Glomerular visceral epithelial cell (primary cell): Measurements from ENCODE around the gene ZDHHC18.
"Not testable (repeated sequence)": the region's sequence is repeated elsewhere in the genome, so short reads cannot be mapped to it uniquely, and the experiment has no call there.

Source experiments
- DNase-seq: peaks from one replicate; pipeline ENCODE4 v3.0.0-alpha.2; 2016; ENCODE audit errors: extremely low spot score

The ZDHHC18 gene

DNA sequence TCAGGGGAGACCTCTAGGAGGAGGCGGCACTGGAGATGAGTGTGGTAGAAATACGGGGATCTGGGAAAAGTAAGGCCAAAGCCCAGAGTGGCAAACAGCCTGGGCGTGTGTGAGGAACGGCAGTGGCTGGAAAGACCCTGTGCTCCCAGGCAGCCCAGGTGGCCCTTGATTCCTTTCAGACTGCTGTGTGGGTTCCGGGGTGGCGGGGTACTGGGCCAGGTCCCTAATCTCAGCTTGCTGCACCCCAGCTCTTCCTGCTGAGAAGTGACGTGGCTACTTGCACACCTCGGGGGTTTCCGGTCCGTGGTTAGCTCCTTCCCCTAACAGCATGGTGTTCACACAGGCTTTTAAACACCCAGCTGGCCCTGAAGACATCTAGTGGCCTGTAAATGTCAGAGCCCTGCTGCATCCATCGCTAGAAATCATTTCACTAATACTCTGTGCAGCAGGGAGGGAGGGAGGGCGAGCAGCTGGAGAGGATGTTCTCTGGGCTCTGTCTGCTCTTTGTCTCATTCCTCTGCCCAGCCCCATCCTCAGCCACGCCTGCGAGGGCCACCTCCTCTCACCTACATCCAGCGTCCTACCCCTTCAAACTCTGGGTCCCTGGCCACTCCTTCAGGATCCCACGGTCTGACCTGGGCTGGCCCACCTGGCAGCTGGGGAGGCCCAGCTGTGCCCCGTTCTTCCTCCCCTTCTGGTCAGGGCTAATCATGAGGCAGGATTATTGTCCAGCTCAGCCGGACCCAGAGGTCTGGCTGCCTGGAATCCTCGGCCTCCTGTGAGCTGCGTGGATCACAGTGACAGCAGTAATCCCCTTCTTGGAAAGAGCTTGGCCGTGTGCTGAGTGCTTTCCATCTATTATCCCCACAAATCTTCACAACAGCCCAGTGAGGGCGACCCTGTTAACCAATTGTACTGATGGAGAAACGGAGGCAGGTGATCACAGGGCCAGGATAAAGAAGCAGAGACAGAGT is 7.2 kb downstream of the ZDHHC18 start:
- no peak for DNase-seq

DNA sequence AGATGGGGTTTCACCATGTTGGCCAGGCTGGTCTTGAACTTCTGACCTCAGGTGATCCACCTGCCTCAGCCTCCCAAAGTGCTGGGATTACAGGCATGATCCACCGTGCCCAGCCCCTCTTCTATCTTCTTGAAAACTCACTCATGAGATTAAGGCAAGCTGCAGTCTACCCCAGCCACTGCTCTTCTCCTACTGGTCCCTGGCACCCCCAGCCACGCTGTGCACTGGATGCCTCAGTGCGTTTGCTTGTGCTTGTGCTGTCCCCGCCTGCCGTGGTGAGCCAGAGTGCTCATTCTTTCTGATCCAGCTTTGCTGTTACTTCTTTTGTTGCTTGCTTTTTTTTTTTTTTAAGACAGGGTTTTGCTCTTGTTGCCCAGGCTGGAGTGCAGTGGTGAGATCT is 11.2 kb downstream of the ZDHHC18 start:
- not testable (repeated sequence) for DNase-seq

DNA sequence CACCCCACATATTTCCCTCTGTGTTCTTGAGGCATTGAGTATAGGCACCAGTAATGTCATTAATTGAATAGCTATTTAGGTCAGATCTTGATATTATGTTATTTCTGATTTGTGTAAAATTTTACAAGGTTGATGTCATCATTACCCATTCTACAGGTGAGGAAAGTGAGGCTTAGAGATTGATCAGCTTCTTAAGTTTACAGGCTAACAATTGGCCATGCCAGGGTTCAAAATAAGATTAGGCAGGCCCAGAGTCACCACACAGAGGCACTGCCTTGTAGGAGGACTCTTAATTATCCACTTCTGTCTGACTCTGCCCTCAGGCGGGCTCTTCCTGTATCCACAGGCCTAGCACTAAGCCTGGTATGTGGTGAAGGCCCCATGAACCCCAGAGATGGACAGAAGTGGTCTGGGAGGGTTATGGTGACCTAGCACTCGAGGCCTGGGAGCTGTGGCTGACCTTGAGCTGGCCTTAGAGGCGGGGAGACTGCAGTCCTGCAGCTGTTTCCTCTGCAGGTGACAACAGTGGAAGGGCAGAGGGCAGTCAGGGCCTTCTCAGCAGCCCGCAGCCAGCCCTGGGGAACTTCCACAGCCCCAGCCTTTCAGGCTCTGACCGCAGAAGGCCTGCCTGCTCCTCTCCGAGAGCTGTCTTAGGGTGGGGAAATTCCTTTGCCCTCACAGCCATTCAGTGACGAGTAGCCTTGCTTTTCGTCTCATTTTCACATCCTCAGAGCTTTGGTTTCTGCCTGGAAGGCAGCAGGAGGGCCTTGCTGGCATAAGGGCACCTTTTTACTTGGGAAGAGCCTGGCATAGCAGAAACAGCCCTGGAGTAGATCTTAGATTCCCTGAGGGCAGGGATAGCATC is 12.2 kb downstream of the ZDHHC18 start:
- no peak for DNase-seq

DNA sequence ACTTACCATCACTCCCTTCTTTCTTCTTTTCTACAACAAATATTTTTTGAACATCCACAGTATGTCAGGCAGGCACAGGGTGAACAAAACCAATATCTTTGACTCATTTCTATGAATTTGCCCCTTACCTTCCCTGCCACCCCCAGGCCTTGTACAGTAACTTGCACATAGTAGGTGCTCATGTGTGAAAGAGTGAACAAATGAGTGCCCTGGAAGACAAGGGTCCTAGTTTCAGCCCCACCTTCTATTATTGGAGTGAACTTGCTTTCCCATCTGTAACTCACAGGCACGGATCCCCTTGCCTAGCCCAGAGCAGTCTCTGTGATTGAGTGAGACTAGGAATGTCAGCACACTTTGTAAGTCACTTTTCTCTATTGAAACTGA is 12.8 kb downstream of the ZDHHC18 start:
- DNase-seq = no peak

DNA sequence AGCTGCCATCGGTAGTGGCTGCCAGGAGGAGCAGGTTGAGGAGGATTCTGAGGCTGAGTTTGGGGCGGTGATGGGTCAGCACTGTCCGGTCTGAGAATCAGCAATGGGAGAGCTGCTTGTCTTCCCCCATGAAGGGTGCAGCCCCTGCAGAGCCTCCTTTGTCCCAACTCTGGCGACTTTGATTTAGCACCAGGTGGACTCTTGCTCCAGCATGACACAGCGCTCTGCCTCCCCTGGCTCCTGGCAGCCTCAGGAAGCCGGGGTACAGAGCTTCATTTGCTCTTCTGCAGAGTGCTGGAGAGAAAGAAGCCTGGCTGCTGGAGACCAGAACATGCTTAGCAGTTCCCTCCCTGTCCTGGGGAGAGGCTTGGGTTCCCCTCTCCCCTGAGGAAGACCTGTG is 13.3 kb downstream of the ZDHHC18 start:
- DNase-seq = no peak

DNA sequence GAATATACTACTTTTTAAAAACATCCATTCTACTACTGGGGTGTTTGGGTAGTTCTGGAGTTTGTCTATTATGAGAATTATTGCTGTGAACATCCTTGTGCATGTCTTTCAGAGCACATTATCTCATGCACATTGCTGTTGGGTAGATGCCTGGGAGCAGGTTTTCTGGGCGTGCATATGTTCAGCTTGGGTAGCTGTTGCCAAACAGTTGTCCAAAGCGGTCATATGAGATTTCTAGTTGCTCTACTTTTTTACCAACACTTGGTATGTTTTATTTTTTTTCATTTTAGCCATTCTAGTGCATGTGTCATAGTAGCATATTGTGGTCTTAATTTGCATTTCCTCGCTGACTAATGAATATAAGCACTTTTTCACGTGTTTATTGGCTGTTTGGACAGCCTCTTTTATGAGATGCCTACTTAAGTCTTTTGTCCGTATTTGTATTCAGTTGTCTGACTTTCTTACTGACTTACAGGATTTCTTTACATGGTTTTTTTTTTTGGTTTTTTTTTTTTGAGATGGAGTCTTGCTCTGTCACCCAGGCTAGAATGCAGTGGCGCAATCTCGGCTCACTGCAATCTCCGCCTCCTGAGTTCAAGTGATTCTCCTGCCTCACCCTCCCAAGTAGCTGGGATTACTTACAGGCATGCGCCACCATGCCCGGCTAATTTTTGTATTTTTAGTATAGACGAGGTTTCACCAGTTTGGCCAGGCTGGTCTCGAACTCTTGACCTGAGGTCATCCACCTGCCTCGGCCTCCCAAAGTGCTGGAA is 18.1 kb downstream of the ZDHHC18 start:
- no peak for DNase-seq

DNA sequence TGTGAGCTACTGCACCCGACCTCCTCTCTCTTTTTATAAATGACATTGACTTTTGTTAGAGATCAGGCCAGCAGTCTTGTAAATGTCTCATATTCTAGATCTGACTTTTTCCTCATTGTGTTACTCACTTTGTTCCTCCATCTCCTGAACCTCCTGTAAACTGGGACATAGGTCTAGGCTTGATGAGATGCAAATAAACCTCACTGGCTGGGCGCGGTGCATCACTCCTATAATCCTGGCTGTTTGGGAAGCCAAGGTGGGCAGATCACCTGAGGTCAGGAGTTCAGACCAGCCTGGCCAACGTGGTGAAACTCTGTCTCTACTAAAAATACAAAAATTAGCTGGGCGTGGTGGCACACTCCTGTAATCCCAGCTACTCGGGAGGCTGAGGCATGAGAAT is 21.3 kb downstream of the ZDHHC18 start:
- not testable (repeated sequence) for DNase-seq

DNA sequence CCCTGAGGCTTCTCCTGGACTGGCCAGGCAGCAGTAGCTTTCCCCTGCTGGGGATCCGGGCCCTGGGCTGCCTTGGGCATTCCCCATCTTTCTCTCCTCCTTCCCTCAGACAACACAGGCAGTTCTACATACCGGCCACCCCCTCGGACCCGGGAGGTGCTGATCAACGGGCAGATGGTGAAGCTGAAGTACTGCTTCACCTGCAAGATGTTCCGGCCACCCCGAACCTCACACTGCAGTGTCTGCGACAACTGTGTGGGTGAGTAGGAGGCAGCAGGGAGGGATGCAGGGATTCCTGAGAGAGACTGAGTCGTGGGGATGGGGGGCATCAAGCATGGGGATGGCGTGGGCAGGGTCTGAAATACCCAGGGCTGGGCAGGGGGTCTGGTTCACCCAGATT is 22.0 kb downstream of the ZDHHC18 start:
- no peak for DNase-seq

DNA sequence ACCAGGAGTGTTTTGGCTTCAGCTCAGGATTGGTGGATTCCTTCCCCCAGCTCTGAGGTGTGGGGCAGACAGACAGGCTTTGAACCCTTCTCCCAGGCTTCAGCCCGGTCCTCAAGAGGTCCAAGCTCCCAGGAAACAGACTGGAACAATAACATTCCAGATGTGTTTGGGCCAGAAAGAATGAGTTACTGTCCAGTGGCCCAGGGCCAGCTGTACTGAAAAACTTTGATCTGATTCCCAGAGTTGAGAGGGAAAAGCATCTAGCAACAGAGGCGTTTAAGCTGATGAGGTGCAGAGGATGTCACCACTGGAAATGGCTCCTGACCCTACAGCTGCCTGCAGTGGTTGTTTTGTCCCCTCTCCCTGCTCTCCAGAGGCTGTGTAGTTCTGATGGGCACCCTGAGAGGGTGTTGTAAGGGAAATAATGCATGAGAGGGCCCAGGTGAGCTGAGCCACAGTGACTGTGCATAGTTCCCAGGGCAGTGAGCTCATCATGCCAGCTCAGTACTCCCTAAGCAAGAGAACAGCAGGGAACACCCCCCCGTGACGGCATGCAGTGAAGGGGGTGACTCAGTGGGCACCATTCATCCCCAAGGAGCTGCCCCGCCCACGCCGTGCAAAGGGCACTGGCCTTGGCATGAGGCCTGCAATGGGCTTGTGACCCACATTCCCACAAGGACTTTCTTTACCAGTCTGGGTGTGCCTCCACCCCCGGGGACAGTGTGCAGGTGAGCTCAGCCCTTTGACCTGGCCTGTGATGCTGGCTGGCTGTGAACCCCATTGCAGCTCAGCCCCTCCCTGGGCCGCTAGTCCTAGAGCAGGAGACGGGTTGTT is 22.7 kb downstream of the ZDHHC18 start:
- peak; percentile 85 for DNase-seq

DNA sequence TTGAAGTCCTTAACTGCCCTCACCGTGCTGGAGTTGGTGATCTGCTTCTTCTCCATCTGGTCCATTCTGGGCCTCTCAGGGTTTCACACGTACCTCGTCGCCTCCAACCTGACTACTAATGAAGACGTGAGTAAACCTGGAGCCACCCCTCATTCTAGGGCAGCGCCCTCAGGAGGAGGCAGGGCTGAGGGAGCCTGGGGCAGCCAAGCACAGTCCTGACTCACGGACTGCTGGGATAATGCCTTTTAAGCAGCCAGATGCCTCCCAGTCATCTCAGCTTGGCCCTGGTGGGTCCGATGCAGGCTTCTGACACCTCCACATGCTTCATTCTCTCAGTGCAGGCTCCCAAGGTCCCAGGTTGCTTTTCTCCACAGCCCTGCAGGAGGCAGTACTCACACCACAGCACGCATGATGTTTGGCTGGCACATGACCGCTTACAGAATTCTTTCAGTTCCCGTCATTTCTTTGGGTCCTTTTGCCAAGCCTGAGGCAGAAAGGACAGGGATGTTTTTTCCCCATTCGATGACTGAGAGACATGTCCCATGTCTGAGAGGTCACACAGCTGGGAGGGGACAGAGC is 24.7 kb downstream of the ZDHHC18 start:
- no peak for DNase-seq

DNA sequence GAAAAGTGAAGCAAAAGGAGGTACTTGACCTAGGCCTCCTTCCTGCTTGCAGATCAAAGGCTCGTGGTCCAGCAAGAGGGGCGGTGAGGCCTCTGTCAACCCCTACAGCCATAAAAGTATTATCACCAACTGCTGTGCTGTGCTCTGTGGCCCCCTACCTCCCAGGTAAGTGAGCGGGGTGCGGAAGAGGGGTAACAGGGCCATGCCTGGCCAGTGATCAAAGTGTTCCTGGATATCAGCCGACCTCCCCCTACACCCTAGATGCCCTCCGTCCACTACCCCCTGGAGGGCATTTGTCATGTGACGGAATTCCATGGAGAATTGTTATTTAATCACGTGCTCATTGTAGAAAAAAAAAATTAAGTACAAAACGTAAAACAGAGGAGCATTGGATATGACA is 26.2 kb downstream of the ZDHHC18 start:
- no peak for DNase-seq

DNA sequence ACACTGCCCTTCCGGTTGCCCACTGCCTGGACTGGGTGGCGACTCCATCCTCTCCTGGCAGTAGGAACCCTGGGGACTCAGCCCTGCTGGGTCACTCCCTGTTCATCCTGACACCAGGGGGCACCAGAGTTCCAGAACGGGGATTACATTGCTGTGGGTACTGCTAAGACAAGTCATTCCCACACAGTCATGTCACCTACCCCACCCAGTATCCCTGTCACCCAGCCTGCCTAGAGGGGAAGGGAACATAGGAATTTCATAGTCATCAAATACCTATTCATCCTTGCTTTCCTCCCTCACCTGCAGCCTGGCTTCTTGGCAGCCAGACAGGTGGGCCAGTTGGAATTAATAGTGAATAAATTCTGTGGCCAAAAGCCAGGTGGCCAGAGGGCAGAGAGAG is 26.7 kb downstream of the ZDHHC18 start:
- peak; percentile 83 for DNase-seq

DNA sequence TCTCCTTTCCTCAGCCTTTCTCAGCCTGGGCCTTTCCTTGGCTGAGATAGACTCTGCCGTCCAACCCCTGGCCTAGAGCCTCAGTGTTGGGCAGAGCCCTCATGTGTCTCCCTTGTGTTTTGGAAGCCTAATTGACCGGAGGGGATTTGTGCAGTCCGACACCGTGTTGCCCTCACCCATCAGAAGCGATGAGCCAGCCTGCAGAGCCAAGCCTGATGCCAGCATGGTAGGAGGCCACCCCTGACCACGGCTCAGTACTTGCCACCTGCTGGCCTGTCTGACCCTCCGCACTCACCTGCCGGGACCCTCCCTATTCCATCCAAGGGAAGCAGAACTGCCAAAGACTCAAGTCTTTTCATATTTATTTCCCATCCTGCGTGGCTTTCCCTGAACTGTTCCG is 27.1 kb downstream of the ZDHHC18 start:
- DNase-seq = no peak

DNA sequence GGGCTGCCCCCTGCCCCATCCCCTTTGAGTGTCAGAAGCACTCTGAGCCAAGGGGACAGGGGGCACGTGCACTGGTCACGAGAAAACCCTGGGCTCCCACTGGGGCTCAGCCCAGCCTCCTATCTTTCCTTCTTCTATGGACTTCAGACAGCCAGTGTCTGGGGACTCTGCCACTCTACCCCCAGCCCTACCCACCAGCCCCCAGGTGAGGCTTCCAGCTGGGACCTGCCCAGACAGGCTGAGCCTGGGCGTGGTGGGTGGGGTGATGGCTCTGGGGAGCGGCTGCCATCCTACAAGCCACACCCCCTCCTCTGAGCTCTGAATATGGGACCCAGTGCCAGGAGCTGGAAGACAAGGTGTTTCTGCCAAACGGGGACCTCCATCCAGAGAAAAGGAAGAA is 28.4 kb downstream of the ZDHHC18 start:
- DNase-seq = no peak

DNA sequence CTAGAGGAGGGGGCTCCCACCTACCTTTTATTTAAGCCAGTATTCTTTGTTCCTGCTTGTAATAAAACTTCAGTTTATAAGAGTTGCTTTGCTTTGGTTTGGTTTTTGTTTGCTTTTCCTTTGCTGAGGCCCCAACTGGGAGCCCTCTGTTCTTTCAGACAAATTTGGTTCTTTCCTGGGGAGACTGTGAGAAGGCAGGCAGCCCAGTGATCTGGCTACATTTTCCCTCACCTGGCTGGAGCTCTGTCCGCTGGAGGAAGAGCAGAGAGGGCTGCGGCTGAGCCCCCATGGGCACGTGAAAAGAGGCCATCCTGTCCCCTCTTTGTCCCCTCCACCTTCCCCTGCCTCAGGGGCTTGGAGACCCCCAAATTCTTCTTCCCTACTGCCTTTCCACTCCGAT is 29.1 kb downstream of the ZDHHC18 start:
- no peak for DNase-seq

DNA sequence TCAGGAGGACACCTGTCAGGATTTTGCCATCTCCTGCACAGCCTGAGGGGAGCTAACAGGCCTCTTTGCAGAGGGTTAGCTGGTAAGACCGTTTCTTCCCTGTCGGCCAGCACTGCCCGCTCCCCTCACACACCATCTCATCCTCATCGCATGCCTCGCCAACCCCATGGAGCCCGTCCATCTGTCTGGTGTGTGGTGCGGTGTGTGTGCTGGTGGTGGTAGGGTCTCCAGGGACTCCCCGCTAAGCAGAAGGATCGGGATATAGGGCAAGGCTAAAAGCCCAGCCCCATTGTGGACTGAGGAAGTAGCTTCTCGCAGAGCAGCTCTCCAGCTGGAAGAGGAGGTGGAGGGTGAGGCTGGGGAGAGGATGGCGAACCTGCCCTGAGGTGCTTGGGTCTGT is 29.7 kb downstream of the ZDHHC18 start:
- no peak for DNase-seq

DNA sequence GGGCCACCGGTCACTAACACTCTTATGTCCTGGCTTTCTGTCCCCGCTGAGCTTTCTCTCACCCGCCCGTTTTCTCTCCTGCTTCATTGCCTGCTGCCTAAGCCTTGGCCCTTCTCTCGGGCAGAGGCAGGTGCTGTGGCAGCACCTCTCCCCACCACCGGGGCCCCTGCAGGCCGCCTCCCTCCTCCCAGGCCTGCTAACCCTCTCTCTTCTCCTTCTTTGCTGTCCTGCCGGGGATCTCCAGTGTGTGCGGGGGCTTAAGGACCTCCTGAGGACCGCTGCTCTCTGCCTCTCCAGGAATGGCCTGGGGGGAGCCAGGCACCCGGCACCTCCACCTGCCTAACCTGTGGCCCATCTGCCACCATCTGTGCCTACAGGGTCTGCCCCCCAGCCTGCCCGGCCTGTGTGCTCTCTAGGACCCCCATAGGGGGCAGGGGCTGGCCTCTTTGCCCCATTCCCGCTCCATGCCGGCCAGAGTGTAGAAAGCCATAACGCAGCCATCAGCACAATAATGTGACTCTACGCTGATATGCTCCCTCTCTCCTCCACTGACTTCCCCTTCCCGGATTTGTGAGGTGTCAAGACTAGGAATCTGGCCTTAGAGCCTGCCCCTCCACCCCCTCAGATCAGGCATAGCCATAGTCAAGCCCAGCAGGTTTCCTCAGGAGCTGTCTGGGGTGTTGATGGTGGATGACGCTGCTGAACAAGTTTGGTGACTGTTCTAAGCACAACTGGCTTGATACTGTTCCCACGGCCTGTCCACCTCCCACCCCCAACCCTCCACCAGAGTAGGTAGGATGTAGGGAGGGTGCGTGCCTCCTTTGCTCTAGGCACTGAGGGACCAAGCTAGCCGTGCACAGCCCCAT is 30.3 kb downstream of the ZDHHC18 start:
- DNase-seq = no peak

DNA sequence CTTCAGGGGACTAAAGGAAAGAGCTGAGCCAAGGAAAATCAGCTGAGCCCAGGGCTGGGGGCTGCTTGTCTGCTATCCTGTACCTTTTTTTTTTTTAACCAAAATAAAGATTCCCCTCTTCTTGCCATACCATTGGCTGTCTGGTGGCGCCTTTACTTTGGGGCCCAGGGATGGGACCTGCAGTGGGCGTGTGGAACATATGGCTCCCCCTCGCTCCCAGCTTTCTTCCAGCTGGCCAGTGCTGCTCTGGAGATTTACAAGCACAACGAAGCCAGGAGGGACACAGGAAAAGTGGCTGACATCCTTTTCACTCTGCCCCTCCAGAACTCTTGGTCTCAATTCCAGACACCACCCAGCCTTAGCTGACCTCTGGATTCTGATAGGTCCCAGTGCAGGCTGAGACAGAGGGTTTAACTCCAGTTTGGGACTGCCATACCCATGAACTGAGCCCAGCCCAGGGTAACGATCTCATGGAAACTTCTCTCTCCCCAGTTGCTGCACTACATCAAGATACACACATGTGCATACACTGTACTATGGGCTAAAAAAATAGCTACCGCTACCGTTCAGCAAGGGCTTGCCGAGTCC is 31.1 kb downstream of the ZDHHC18 start:
- no peak for DNase-seq

DNA sequence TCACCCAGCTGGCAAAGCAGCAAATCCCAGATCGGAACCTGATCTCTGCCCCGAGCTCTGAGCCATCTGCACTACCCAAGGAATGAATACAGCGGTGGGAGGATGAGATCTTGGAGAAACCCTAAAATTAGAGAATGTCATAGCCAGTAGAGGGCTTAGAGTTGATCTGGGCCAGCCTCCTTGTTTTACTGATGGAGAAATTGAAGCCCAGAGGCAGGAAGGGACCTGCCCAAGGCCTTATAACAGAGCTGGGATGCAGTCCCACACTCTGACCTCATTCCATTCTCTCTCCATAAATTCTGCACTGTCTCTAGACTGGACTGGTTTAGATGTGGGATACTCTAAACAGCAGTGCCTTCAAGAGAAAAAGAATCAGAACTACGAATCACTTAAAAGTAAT is 31.7 kb downstream of the ZDHHC18 start:
- no peak for DNase-seq
